Mesothelial cell of epicardium (in vitro differentiated cells): ENCODE data around the gene CD8B2. TPM values are rescaled to one million over a fixed set of nuclear protein-coding genes. Genes with fewer than 3 reads are reported as not detected.

Source experiments
- total RNA-seq: library from RNA; stranded (reverse); gene quantifications from 3 replicates; pipeline ENCODE4 v1.2.1, GENCODE V29; 2021

Gene CD8B2
- total RNA-seq, 1 donor from 2014 or later = not detected

Other genes starting within 250 kb of the CD8B2 start
- gene RGPD3, start 19.0 kb upstream of the CD8B2 start, total RNA-seq = 0.09 to 0.18 TPM (median 0.18 TPM) in 3 replicates